ENCODE results near the gene MCCC1.

The MCCC1 gene

GRCh38 chr3:183131735-183132134, 32.4 kb upstream of the MCCC1 start:
- TF ChIP-seq, protein P1, sequence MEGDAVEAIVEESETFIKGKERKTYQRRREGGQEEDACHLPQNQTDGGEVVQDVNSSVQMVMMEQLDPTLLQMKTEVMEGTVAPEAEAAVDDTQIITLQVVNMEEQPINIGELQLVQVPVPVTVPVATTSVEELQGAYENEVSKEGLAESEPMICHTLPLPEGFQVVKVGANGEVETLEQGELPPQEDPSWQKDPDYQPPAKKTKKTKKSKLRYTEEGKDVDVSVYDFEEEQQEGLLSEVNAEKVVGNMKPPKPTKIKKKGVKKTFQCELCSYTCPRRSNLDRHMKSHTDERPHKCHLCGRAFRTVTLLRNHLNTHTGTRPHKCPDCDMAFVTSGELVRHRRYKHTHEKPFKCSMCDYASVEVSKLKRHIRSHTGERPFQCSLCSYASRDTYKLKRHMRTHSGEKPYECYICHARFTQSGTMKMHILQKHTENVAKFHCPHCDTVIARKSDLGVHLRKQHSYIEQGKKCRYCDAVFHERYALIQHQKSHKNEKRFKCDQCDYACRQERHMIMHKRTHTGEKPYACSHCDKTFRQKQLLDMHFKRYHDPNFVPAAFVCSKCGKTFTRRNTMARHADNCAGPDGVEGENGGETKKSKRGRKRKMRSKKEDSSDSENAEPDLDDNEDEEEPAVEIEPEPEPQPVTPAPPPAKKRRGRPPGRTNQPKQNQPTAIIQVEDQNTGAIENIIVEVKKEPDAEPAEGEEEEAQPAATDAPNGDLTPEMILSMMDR (IDR thresholded peaks at IDR 0.05; ENCODE audit: low read depth, low read length): no peak
- DNase-seq (ENCODE audit: low read depth in 2 of 2): peak; percentile 83 to 95
- no peak overlapping the region for H3K4me3 ChIP-seq (replicated peaks in 1 of 2; ENCODE audit: low read depth in 2 of 2, low read length in 2 of 2)

DNA sequence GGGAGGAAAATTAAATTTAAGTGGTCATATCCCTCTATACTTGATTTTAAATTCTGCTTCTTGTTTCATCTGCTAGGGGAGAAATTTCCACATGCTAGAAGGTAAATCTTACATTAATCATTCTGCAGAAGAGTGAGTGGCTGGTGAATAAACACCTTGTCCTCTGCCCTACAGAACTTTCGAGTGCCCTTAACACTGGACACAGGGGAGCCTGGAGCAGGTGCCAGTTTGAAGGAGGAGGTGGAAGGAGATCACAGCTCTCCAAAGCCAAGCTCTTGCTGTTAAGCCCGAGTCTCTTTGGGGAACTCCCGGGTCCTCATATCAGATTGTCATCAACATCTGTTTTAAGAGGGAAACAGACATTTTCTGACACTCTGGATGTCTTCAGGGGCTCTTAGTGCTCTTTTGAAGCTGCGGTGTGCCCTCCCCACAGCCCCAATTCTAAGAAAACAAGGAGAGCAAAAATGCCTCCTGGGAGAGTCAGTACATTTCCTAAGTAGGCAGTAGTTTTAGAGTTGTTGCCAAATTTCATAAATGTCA, 32.0 kb upstream of the MCCC1 start:
- TF ChIP-seq, protein P1 (IDR thresholded peaks at IDR 0.05; ENCODE audit: low read depth, low read length): no peak
- no peak overlapping the region for H3K4me3 ChIP-seq (replicated peaks in 1 of 2; ENCODE audit: low read depth in 2 of 2, low read length in 2 of 2)
- no peak for DNase-seq (ENCODE audit: low read depth in 2 of 2)

DNA sequence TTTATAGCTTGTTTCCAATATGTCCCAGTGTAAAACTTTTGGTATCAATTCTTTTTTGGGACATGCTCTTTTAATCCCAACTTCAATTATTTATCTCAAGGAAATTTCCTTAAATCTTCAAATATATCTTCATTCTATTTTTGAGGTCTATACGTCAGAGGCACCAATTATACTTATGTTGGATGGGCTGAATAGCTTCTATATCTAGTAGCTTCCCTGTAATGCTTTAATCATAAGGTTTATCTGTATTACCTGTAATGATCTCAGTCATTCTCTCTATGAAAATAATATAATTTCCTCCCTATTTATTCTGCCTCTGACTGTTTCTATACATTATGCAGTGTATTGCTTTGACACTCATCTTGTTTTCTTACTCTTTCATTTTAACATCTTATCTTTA, 29.9 kb upstream of the MCCC1 start:
- TF ChIP-seq, protein P1 (IDR thresholded peaks at IDR 0.05; ENCODE audit: low read depth, low read length): no peak
- DNase-seq (ENCODE audit: low read depth in 2 of 2): peak in 1 of 2 donors; percentile 34
- no peak overlapping the region for H3K4me3 ChIP-seq (replicated peaks in 1 of 2; ENCODE audit: low read depth in 2 of 2, low read length in 2 of 2)

DNA sequence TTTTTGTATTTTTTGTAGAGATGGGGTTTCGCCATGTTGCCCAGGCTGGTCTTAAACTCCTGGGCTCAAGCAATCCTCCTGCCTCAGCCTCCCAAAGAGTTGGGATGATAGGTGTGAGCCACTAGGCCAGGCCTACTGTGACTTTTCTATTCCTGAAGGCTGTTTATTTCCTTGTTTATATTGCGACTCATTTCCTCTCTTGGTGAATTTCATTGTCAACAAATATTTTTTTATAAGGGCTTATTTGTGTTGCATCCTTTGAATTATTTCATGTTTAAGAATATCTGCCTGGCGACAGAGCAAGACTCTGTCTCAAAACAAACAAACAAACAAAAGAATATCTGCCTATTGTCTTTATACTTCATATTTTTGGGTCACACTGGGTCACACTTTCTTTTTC, 29.4 kb upstream of the MCCC1 start:
- TF ChIP-seq, protein P1 (IDR thresholded peaks at IDR 0.05; ENCODE audit: low read depth, low read length): no peak
- H3K4me3 ChIP-seq (replicated peaks in 1 of 2; ENCODE audit: low read depth in 2 of 2, low read length in 2 of 2): no peak overlapping the region
- DNase-seq (ENCODE audit: low read depth in 2 of 2): peak in 1 of 2 donors; percentile 55

DNA sequence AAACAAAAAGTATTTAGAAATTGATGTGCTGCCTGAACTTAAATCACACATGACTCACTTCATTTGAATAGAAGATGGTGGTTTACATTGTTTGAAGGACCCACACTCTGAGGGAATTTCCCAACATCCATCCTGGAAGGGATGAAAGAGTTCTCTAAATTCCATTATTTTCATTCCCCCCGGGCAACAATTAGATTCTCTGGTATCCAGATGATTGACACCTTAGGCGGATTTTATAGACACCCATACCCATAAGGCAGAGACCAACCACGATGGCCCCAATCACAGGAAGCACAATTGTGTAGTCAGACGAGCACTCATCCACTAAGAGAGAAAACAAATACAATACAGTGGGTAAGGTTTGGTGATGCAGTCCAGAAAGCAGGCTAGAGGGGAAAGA, 24.6 kb upstream of the MCCC1 start:
- TF ChIP-seq, protein P1 (IDR thresholded peaks at IDR 0.05; ENCODE audit: low read depth, low read length): no peak
- peak in 1 of 2 donors; percentile 85 for DNase-seq (ENCODE audit: low read depth in 2 of 2)

GRCh38 chr3:183122257-183122932, 23.1 kb upstream of the MCCC1 start:
- H3K4me3 ChIP-seq (replicated peaks in 1 of 2; ENCODE audit: low read depth in 2 of 2, low read length in 2 of 2): no peak overlapping the region
- TF ChIP-seq, protein P1 (IDR thresholded peaks at IDR 0.05; ENCODE audit: low read depth, low read length): peak; percentile 72
- peak; percentile 79 to 87 for DNase-seq (ENCODE audit: low read depth in 2 of 2)

More for the DNA sequence above, 24.6 kb upstream of the MCCC1 start:
- H3K4me3 ChIP-seq (replicated peaks in 1 of 2; ENCODE audit: low read depth in 2 of 2, low read length in 2 of 2): no peak overlapping the region
